ENCODE measurements around the gene TCERG1L. TPM values are rescaled to one million over a fixed set of nuclear protein-coding genes. Genes with fewer than 3 reads are reported as not detected.

TCERG1L gene
- total RNA-seq, 2 experiments from 2014 or later = 0.06 TPM; not detected in 1

DNA sequence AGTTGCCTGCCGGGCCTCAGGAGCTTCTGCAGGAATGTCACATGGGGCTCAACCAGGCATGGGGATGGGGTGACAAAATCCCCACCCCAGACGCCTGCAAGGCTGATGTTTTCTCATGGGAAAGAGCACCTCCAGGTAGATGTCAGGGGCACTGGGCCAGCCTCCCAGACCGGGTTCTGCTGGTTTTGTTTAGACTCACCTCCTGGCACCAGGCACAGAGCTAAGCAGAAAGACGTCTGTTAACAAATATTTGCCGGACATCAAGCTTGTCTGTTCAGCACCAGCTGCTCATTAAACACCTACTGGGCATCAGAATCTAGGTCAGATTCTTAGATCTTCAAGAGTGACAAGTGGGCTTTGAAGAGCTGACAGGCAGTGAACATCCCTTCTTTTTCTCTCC lies 34.9 kb upstream of the TCERG1L start:
- Mint-ChIP-seq H3K27me3 (peaks cover 5% of the 10 kb centered on the region), H3K4me1 (ENCODE audit: low read depth) (no peaks in the 10 kb centered on the region), H3K9me3 (no peaks in the 10 kb centered on the region), H3K36me3 (ENCODE audit: low read depth) (no peaks in the 10 kb centered on the region), H3K27ac (no peak overlapping the region), H3K4me3 (no peak overlapping the region)
- no peak overlapping the region for H3K27ac ChIP-seq (ENCODE audit: low read depth in 1 of 2, low read length in 2 of 2)
- no peak for DNase-seq
- H3K36me3 ChIP-seq (ENCODE audit: insufficient read depth, low read length) = no peaks in the 10 kb centered on the region
- TF ChIP-seq, protein P1, sequence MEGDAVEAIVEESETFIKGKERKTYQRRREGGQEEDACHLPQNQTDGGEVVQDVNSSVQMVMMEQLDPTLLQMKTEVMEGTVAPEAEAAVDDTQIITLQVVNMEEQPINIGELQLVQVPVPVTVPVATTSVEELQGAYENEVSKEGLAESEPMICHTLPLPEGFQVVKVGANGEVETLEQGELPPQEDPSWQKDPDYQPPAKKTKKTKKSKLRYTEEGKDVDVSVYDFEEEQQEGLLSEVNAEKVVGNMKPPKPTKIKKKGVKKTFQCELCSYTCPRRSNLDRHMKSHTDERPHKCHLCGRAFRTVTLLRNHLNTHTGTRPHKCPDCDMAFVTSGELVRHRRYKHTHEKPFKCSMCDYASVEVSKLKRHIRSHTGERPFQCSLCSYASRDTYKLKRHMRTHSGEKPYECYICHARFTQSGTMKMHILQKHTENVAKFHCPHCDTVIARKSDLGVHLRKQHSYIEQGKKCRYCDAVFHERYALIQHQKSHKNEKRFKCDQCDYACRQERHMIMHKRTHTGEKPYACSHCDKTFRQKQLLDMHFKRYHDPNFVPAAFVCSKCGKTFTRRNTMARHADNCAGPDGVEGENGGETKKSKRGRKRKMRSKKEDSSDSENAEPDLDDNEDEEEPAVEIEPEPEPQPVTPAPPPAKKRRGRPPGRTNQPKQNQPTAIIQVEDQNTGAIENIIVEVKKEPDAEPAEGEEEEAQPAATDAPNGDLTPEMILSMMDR (IDR thresholded peaks at IDR 0.05) = no peak
- no peaks in the 10 kb centered on the region for H3K4me1 ChIP-seq (ENCODE audit: insufficient read depth, low read length)
- no peaks in the 10 kb centered on the region for H3K27me3 ChIP-seq (ENCODE audit: control insufficient read depth in 1 of 2, insufficient read depth in 2 of 2, low read length in 2 of 2)
- ChIA-PET CTCF (no interaction called here), POLR2A (no interaction called here)
- H3K9me3 ChIP-seq (ENCODE audit: control insufficient read depth in 1 of 2, insufficient read depth in 1 of 2, low read length in 2 of 2) = peaks cover 0 to 31% of the 10 kb centered on the region in 2 experiments
- intact Hi-C loops (cut with DNase I, micrococcal nuclease) = no loop called here
- ATAC-seq (ENCODE audit: poor library complexity) = no peak
- no peak overlapping the region for H3K4me3 ChIP-seq (ENCODE audit: low read length)

DNA sequence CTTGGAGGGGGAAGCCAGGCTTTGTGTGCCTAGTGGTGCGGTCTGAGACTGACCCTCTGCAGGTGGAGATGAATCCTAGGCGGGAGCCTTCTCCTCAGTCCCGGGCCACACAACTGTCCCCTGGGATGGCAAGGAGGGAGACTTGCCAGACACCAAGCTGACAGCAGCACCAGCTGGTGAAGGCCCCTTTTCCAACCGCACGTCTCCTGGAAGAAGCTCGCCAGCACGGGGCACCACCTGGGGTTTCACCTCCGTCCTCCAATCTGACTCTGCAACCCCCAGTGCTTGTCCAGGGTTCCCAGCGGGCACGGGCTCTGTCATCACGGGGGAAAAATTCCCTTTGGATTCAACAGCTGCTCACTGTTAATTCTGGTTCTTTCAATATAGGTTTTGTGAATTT lies 34.2 kb upstream of the TCERG1L start:
- no peaks in the 10 kb centered on the region for H3K27me3 ChIP-seq (ENCODE audit: control insufficient read depth in 1 of 2, insufficient read depth in 2 of 2, low read length in 2 of 2)
- no peaks in the 10 kb centered on the region for H3K36me3 ChIP-seq (ENCODE audit: insufficient read depth, low read length)
- Mint-ChIP-seq H3K4me3 (no peak overlapping the region), H3K9me3 (no peaks in the 10 kb centered on the region), H3K4me1 (ENCODE audit: low read depth) (no peaks in the 10 kb centered on the region), H3K27me3 (peaks cover 1% of the 10 kb centered on the region), H3K36me3 (ENCODE audit: low read depth) (no peaks in the 10 kb centered on the region), H3K27ac (no peak overlapping the region)
- H3K4me1 ChIP-seq (ENCODE audit: insufficient read depth, low read length) = no peaks in the 10 kb centered on the region
- CTCF ChIA-PET = no interaction called here
- ATAC-seq (ENCODE audit: poor library complexity) (no peak), DNase-seq (no peak)
- H3K4me3 ChIP-seq (ENCODE audit: low read length) = no peak overlapping the region
- H3K9me3 ChIP-seq (ENCODE audit: control insufficient read depth in 1 of 2, insufficient read depth in 1 of 2, low read length in 2 of 2) = peaks cover 0 to 31% of the 10 kb centered on the region in 2 experiments
- no peak overlapping the region for H3K27ac ChIP-seq (ENCODE audit: low read depth in 1 of 2, low read length in 2 of 2)
- TF ChIP-seq, protein P1 (IDR thresholded peaks at IDR 0.05) = no peak
- POLR2A ChIA-PET = no interaction called here
- intact Hi-C loops (cut with DNase I, micrococcal nuclease) = no loop called here

DNA sequence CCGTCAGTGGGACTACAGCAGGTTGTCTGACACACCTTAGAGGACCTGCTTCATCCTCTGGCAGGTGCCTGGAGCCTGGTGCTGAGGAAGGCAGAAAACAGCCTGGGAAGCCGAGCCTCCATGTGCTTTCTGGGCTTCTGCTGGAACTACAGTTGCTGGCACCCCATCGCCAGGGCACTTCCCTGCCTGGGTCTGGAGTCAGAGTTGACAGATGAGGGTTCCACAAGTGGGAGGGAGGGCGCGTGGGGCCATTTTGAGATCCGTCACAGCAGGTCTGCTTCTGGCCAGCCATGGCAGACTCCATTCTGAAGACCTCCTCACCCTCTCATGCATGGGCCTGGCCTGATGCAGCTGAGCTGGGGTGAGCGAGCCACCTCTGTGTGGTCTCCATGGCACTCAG lies 33.2 kb upstream of the TCERG1L start:
- no peak for ATAC-seq (ENCODE audit: poor library complexity)
- Histone ChIP-seq H3K27ac (ENCODE audit: low read depth in 1 of 2, low read length in 2 of 2) (no peak overlapping the region), H3K27me3 (ENCODE audit: control insufficient read depth in 1 of 2, insufficient read depth in 2 of 2, low read length in 2 of 2) (no peaks in the 10 kb centered on the region), H3K4me1 (ENCODE audit: insufficient read depth, low read length) (no peaks in the 10 kb centered on the region), H3K4me3 (ENCODE audit: low read length) (no peak overlapping the region), H3K9me3 (ENCODE audit: control insufficient read depth in 1 of 2, insufficient read depth in 1 of 2, low read length in 2 of 2) (peaks cover 0 to 31% of the 10 kb centered on the region in 2 experiments), H3K36me3 (ENCODE audit: insufficient read depth, low read length) (no peaks in the 10 kb centered on the region)
- Mint-ChIP-seq H3K27ac (no peak overlapping the region), H3K9me3 (no peaks in the 10 kb centered on the region), H3K27me3 (no peaks in the 10 kb centered on the region), H3K4me1 (ENCODE audit: low read depth) (no peaks in the 10 kb centered on the region), H3K4me3 (no peak overlapping the region), H3K36me3 (ENCODE audit: low read depth) (no peaks in the 10 kb centered on the region)
- CTCF ChIA-PET = no interaction called here
- POLR2A ChIA-PET = no interaction called here
- intact Hi-C loops (cut with DNase I, micrococcal nuclease) = no loop called here
- DNase-seq = no peak
- TF ChIP-seq, protein P1 (IDR thresholded peaks at IDR 0.05) = no peak

All from CD4-positive, alpha-beta T cell (primary cell).